ENCODE results near the gene FMNL2.

The FMNL2 gene

GRCh38 chr2:152402780-152403759, 68.1 kb downstream of the FMNL2 start:
- no peak for DNase-seq (ENCODE audit: low read depth)

GRCh38 chr2:152405206-152406118, 70.5 kb downstream of the FMNL2 start:
- DNase-seq (ENCODE audit: low read depth), result no peak

- no peak for DNase-seq (ENCODE audit: low read depth)
These were observed 71.3 kb downstream of the FMNL2 start for GRCh38 chr2:152406119-152406835.

- DNase-seq (ENCODE audit: low read depth), result no peak
These were observed 71.8 kb downstream of the FMNL2 start for GRCh38 chr2:152406836-152407161.

- no peak for DNase-seq (ENCODE audit: low read depth)
These were observed 72.3 kb downstream of the FMNL2 start for GRCh38 chr2:152407204-152407721.

GRCh38 chr2:152407806-152408205, 72.8 kb downstream of the FMNL2 start:
- DNase-seq (ENCODE audit: low read depth), result no peak

- no peak for DNase-seq (ENCODE audit: low read depth)
These were observed 73.3 kb downstream of the FMNL2 start for GRCh38 chr2:152408254-152408653.

- DNase-seq (ENCODE audit: low read depth), result no peak
These were observed 74.6 kb downstream of the FMNL2 start for GRCh38 chr2:152409386-152410164.

- no peak for DNase-seq (ENCODE audit: low read depth)
These were observed 75.2 kb downstream of the FMNL2 start for GRCh38 chr2:152410165-152410597.

- DNase-seq (ENCODE audit: low read depth), result no peak
These were observed 76.2 kb downstream of the FMNL2 start for GRCh38 chr2:152411154-152411553.

- DNase-seq (ENCODE audit: low read depth), result no peak
These were observed 78.5 kb downstream of the FMNL2 start for GRCh38 chr2:152413228-152414030.

GRCh38 chr2:152415231-152415642, 80.3 kb downstream of the FMNL2 start:
- no peak for DNase-seq (ENCODE audit: low read depth)

- no peak for DNase-seq (ENCODE audit: low read depth)
These were observed 80.8 kb downstream of the FMNL2 start for GRCh38 chr2:152415796-152416195.

- DNase-seq (ENCODE audit: low read depth), result no peak
These were observed 83.7 kb downstream of the FMNL2 start for GRCh38 chr2:152418688-152419087.

- no peak for DNase-seq (ENCODE audit: low read depth)
These were observed 85.0 kb downstream of the FMNL2 start for GRCh38 chr2:152419944-152420343.

GRCh38 chr2:152420363-152420762, 85.4 kb downstream of the FMNL2 start:
- no peak for DNase-seq (ENCODE audit: low read depth)

GRCh38 chr2:152420936-152421335, 86.0 kb downstream of the FMNL2 start:
- DNase-seq (ENCODE audit: low read depth), result no peak

- DNase-seq (ENCODE audit: low read depth), result no peak
These were observed 86.8 kb downstream of the FMNL2 start for GRCh38 chr2:152421521-152422370.

- DNase-seq (ENCODE audit: low read depth), result no peak
These were observed 88.7 kb downstream of the FMNL2 start for GRCh38 chr2:152423684-152424083.
